PC-9 (cell line): ENCODE results near the gene CFL2. TPM values are rescaled to one million over a fixed set of nuclear protein-coding genes. Genes with fewer than 3 reads are reported as not detected.
A peak's percentile ranks its signal among the peaks of the same experiment; 100 is the strongest.

Source experiments
- Bru-seq: library from RNA; stranded (reverse); fragments of 400-500 nt; gene quantifications from one replicate; lab custom pipeline; 2021; lab: Mats Ljungman, UMichigan
- BruChase-seq, 2 experiments: library from RNA; stranded (reverse); fragments of 400-500 nt; gene quantifications; one replicate each; lab custom pipeline; 2021; lab: Mats Ljungman, UMichigan
- BruUV-seq: library from RNA; stranded (reverse); fragments of 400-500 nt; replicated peaks from 2 replicates; lab custom pipeline; 2021; lab: Mats Ljungman, UMichigan
- CTCF ChIA-PET: fragments of 300-600 bp; sonication (Branson Sonifier 250); formaldehyde crosslinking; loops from one replicate; lab custom pipeline; 2022; ENCODE audit warnings: antibody characterized with exemption; lab: Charles Lee
- POLR2A ChIA-PET: fragments of 300-600 bp; sonication (Branson Sonifier 250); formaldehyde crosslinking; loops from one replicate; lab custom pipeline; 2022; ENCODE audit warnings: antibody characterized with exemption; ENCODE audit not compliant: unreplicated experiment; lab: Charles Lee
- DNase-seq, 2 experiments: peaks; one replicate each; pipeline versions ENCODE4 v3.0.0 to v3.0.0-alpha.2; 2015 to 2022; ENCODE audit warnings: mixed read lengths in 1 of 2
- H2AFZ ChIP-seq: fragments of 200-600 bp; sonication (generic); 2 replicates; pipeline ENCODE4 v1.8.1; 2017; ENCODE audit warnings: antibody characterized with exemption
- H3F3A ChIP-seq: fragments of 200-600 bp; sonication (generic); 2 replicates; pipeline ENCODE4 v1.8.1; 2017; ENCODE audit warnings: antibody characterized with exemption, mild to moderate bottlenecking, low read depth; ENCODE audit not compliant: insufficient read depth
- H3K27ac ChIP-seq: fragments of 200-600 bp; sonication (generic); 2 replicates; pipeline ENCODE4 v1.6.1; 2016; ENCODE audit warnings: mixed run types
- H3K27me3 ChIP-seq: fragments of 200-600 bp; sonication (generic); 2 replicates; pipeline ENCODE4 v1.6.1; 2016; ENCODE audit warnings: low read depth, mixed run types; ENCODE audit not compliant: insufficient read depth
- H3K36me3 ChIP-seq: fragments of 200-600 bp; sonication (generic); 2 replicates; pipeline ENCODE4 v1.6.1; 2016; ENCODE audit warnings: low read depth, mixed run types
- H3K4me1 ChIP-seq: fragments of 200-600 bp; sonication (generic); replicated peaks from 2 replicates; pipeline ENCODE4 v1.6.1; 2016; ENCODE audit warnings: mixed run types; ENCODE audit not compliant: insufficient read depth
- H3K4me2 ChIP-seq: fragments of 200-600 bp; sonication (generic); 2 replicates; pipeline ENCODE4 v1.6.1; 2017; ENCODE audit warnings: mixed run types
- H3K4me3 ChIP-seq: fragments of 200-600 bp; sonication (generic); 2 replicates; pipeline ENCODE4 v1.6.1; 2016; ENCODE audit warnings: mixed run types
- H3K79me2 ChIP-seq: fragments of 200-600 bp; sonication (generic); 2 replicates; pipeline ENCODE4 v1.6.1; 2017; ENCODE audit warnings: low read depth, mixed run types
- H3K9me2 ChIP-seq: fragments of 200-600 bp; sonication (generic); 2 replicates; pipeline ENCODE4 v1.8.1; 2017; ENCODE audit warnings: mild to moderate bottlenecking; ENCODE audit not compliant: insufficient read depth
- H3K9me3 ChIP-seq: fragments of 200-600 bp; sonication (generic); 2 replicates; pipeline ENCODE4 v1.8.1; 2016; ENCODE audit warnings: low read depth; ENCODE audit not compliant: insufficient read depth
- H4K20me1 ChIP-seq: fragments of 200-600 bp; sonication (generic); 2 replicates; pipeline ENCODE4 v1.8.1; 2017; ENCODE audit not compliant: insufficient read depth
- CTCF ChIP-seq: fragments of 200-600 bp; sonication (generic); conservative IDR thresholded peaks from 2 replicates; pipeline ENCODE4 v1.6.1; 2017; ENCODE audit warnings: mixed run types, antibody characterized with exemption, mild to moderate bottlenecking, moderate library complexity
- EZH2 ChIP-seq: fragments of 200-600 bp; sonication (generic); IDR thresholded peaks from 2 replicates; pipeline ENCODE4 v1.8.0; 2017; ENCODE audit warnings: antibody characterized with exemption, low read depth
- intact Hi-C: fragments of 100-400 bp; cut with micrococcal nuclease; formaldehyde crosslinking; loops from one replicate; pipeline ENCODE4 v1.10.0; 2022; ENCODE audit not compliant: unreplicated experiment
- long read RNA-seq: library from polyadenylated mRNA; stranded (forward); transcript quantifications from one replicate; pipeline ENCODE4 v2.0.0, GENCODE V29; 2022
- total RNA-seq: library from RNA; stranded (reverse); gene quantifications from 2 replicates; pipeline ENCODE4 v1.2.3, GENCODE V29; 2021

Gene CFL2
- total RNA-seq (18.5 and 30.5 TPM in 2 replicates), Bru-seq, nascent RNA (percentile 86 among the genes with signal in this experiment), BruChase-seq, experiment 1, labeled RNA remaining after a 2-hour chase (percentile 95 among the genes with signal in this experiment), BruChase-seq, experiment 2, labeled RNA remaining after a 6-hour chase (percentile 97 among the genes with signal in this experiment)
- long read RNA-seq, full-length matches to known transcripts, result 38 of 46 reads
- long read RNA-seq, partial matches to known transcripts, result 1 of 46 reads
- long read RNA-seq, other reads (novel, unspliced or antisense), result 7 of 46 reads

GRCh38 chr14:34714320-34715126 is at the start of gene CFL2:
CFL2 (minus strand) TSS chr14:34714593; CDS start chr14:34714540, 53 bp downstream.
- intact Hi-C loops, result loop anchor here (5.0 kb wide), 1 partner anchor 37 kb away; no protein-coding TSS in a partner anchor
- Histone ChIP-seq H3K4me3 (peak within 1 kb of the TSS; percentile 82), H3K36me3 (no peaks in the 10 kb centered on the region), H3K4me2 (peak within 1 kb of the TSS; percentile 93), H3K9me3 (no peaks in the 10 kb centered on the region), H4K20me1 (no peaks in the 10 kb centered on the region), H3K27ac (peak within 1 kb of the TSS; percentile 69), H3K9me2 (no peaks in the 10 kb centered on the region; the same call in 1 of the 2 replicates), H3K4me1 (peaks cover 7% of the 10 kb centered on the region), H3K79me2 (peaks cover 13% of the 10 kb centered on the region), H2AFZ (peak within 1 kb of the TSS; percentile 84), H3F3A (peaks cover 7% of the 10 kb centered on the region), H3K27me3 (no peaks in the 10 kb centered on the region)
- ChIA-PET CTCF (no interaction called here), POLR2A (interaction anchor here (0.6 kb wide), 1 partner anchor 87 kb away, joined by 3 read pairs; no protein-coding TSS in a partner anchor)
- BruUV-seq, result no TSS peak
- peak in 1 of 2 experiments; percentile 62 for DNase-seq
- no peak for TF ChIP-seq EZH2
- TF ChIP-seq CTCF, result no peak

GRCh38 chr14:34755215-34755614 is 40.8 kb upstream of the CFL2 start:
- Histone ChIP-seq H3K4me3 (no peak overlapping the region), H3K27me3 (no peaks in the 10 kb centered on the region), H3F3A (no peaks in the 10 kb centered on the region), H3K9me2 (no peaks in the 10 kb centered on the region), H4K20me1 (no peaks in the 10 kb centered on the region), H3K4me1 (no peaks in the 10 kb centered on the region), H3K36me3 (no peaks in the 10 kb centered on the region), H3K4me2 (no peak overlapping the region), H3K27ac (no peak overlapping the region), H3K9me3 (no peaks in the 10 kb centered on the region), H3K79me2 (no peaks in the 10 kb centered on the region), H2AFZ (no peak overlapping the region)
- intact Hi-C loops, result no loop called here
- BruUV-seq, result no TSS peak
- DNase-seq, result no peak
- CTCF ChIA-PET, result no interaction called here
- TF ChIP-seq CTCF (no peak), EZH2 (no peak)
- POLR2A ChIA-PET, result no interaction called here

GRCh38 chr14:34754687-34755086 is 40.3 kb upstream of the CFL2 start:
- BruUV-seq, result no TSS peak

More at GRCh38 chr14:34754687-34755086, 40.3 kb upstream of the CFL2 start:
- Histone ChIP-seq H3K79me2 (no peaks in the 10 kb centered on the region), H3K9me3 (no peaks in the 10 kb centered on the region), H3K9me2 (no peaks in the 10 kb centered on the region), H3K4me2 (no peak overlapping the region), H2AFZ (no peak overlapping the region), H3K4me1 (no peaks in the 10 kb centered on the region), H3F3A (no peaks in the 10 kb centered on the region), H3K27me3 (no peaks in the 10 kb centered on the region), H3K4me3 (no peak overlapping the region), H3K27ac (no peak overlapping the region), H3K36me3 (no peaks in the 10 kb centered on the region), H4K20me1 (no peaks in the 10 kb centered on the region)
- intact Hi-C loops, result no loop called here
- POLR2A ChIA-PET, result no interaction called here
- DNase-seq, result no peak
- CTCF ChIA-PET, result no interaction called here
- TF ChIP-seq CTCF, result no peak
